H1 (cell line): Measurements from ENCODE around the gene PFDN1. TPM values are rescaled to one million over a fixed set of nuclear protein-coding genes. Genes with fewer than 3 reads are reported as not detected.

Experiments used
- CTCF ChIA-PET: fragments of 300-600 bp; sonication (Branson Sonifier 250); formaldehyde crosslinking; loops from one replicate; lab custom pipeline; 2021; ENCODE audit not compliant: partially characterized antibody; lab: Charles Lee
- POLR2A ChIA-PET: fragments of 300-600 bp; sonication (Branson Sonifier 250); formaldehyde crosslinking; loops from one replicate; lab custom pipeline; 2021; ENCODE audit warnings: inconsistent platforms; ENCODE audit not compliant: partially characterized antibody; lab: Charles Lee
- DNase-seq, 2 experiments: peaks; one replicate each; pipeline versions ENCODE4 v3.0.0 to v3.0.0-alpha.2; 2010 to 2022; ENCODE audit warnings: low spot score in 2 of 2, low read depth in 1 of 2, mixed read lengths in 1 of 2
- FAIRE-seq: peaks from 2 replicates; lab custom pipeline; 2011; peaks lifted over from hg19 to GRCh38; lab: Jason Lieb, UNC
- H2AFZ ChIP-seq: 2 replicates; pipeline ENCODE4 v1.8.1; 2012; ENCODE audit warnings: low read length, inconsistent platforms
- H2AK5ac ChIP-seq: 2 replicates; pipeline ENCODE4 v1.6.1; 2013; ENCODE audit warnings: low read depth, low read length
- H2BK120ac ChIP-seq: replicated peaks from 2 replicates; pipeline ENCODE3; 2013; ENCODE audit warnings: low read depth, low read length, inconsistent platforms
- H2BK12ac ChIP-seq: 2 replicates; pipeline ENCODE4 v1.6.1; 2013; ENCODE audit warnings: low read depth, low read length
- H2BK15ac ChIP-seq: 2 replicates; pipeline ENCODE4 v1.6.1; 2013; ENCODE audit warnings: low read length
- H2BK20ac ChIP-seq: 2 replicates; pipeline ENCODE4 v1.6.1; 2013; ENCODE audit warnings: low read length
- H2BK5ac ChIP-seq: 2 replicates; pipeline ENCODE4 v1.6.1; 2013; ENCODE audit warnings: low read depth, low read length
- H3K14ac ChIP-seq: 2 replicates; pipeline ENCODE4 v1.6.1; 2013; ENCODE audit warnings: inconsistent platforms; ENCODE audit not compliant: insufficient read length
- H3K18ac ChIP-seq: 2 replicates; pipeline ENCODE4 v1.6.1; 2013; ENCODE audit warnings: low read length; ENCODE audit errors: extremely low read depth
- H3K23ac ChIP-seq: 2 replicates; pipeline ENCODE4 v1.6.1; 2013; ENCODE audit warnings: inconsistent platforms; ENCODE audit not compliant: insufficient read length
- H3K23me2 ChIP-seq: 2 replicates; pipeline ENCODE4 v1.6.1; 2013; ENCODE audit warnings: low read depth, low read length
- H3K27ac ChIP-seq: 2 replicates; pipeline ENCODE4 v1.6.1; 2011; ENCODE audit warnings: low read depth, low read length, inconsistent platforms
- H3K27me3 ChIP-seq, 4 experiments: replicated peaks in 1 of 4; 1 replicate in 1 of 4; 2 replicates in 3 of 4; pipeline versions ENCODE4 v1.6.1 to v1.8.1; 2011 to 2013; ENCODE audit warnings: low read length in 3 of 4, mild to moderate bottlenecking in 3 of 4, inconsistent platforms in 2 of 4, mixed read lengths in 2 of 4, moderate library complexity in 1 of 4; ENCODE audit not compliant: control insufficient read depth in 3 of 4, insufficient read depth in 3 of 4; ENCODE audit errors: extremely low read depth in 1 of 4
- H3K36me3 ChIP-seq, 4 experiments: 2 replicates each; pipeline versions ENCODE4 v1.6.1 to v1.8.1; 2011 to 2013; ENCODE audit warnings: mild to moderate bottlenecking in 4 of 4, low read length in 3 of 4, moderate library complexity in 2 of 4, control low read depth in 1 of 4, inconsistent platforms in 1 of 4; ENCODE audit not compliant: insufficient read depth in 4 of 4, control insufficient read depth in 2 of 4
- H3K4ac ChIP-seq: replicated peaks from 2 replicates; pipeline ENCODE3; 2013; ENCODE audit warnings: low read length, low read depth, mixed read lengths, inconsistent platforms; ENCODE audit not compliant: insufficient read length
- H3K4me1 ChIP-seq, 4 experiments: replicated peaks in 1 of 4; 1 replicate in 1 of 4; 2 replicates in 3 of 4; pipeline versions ENCODE4 v1.6.1 to v1.8.1; 2011 to 2013; ENCODE audit warnings: low read length in 3 of 4, inconsistent platforms in 2 of 4, mixed read lengths in 1 of 4; ENCODE audit not compliant: insufficient read depth in 4 of 4, control insufficient read depth in 3 of 4
- H3K4me2 ChIP-seq, 2 experiments: 2 replicates each; pipeline versions ENCODE4 v1.6.1 to v1.8.1; 2011 to 2013; ENCODE audit warnings: low read depth in 2 of 2, low read length in 2 of 2, control low read depth in 1 of 2, inconsistent platforms in 1 of 2, mild to moderate bottlenecking in 1 of 2; ENCODE audit not compliant: insufficient read depth in 1 of 2
- H3K4me3 ChIP-seq, 4 experiments: fragments of 200-600, 300-600 bp in 1 of 4; sonication (generic), shearing (Covaris generic), sonication (Bioruptor Twin) in 1 of 4; 2 replicates each; pipeline versions ENCODE4 v1.5.1 to v1.8.1; 2011 to 2016; ENCODE audit warnings: low read length in 4 of 4, low read depth in 3 of 4, control low read depth in 2 of 4, inconsistent platforms in 2 of 4, mild to moderate bottlenecking in 2 of 4, mixed read lengths in 1 of 4, moderate library complexity in 1 of 4; ENCODE audit not compliant: insufficient read depth in 2 of 4; ENCODE audit errors: extremely low read depth in 1 of 4
- H3K56ac ChIP-seq: replicated peaks from 2 replicates; pipeline ENCODE3; 2013; ENCODE audit warnings: low read depth, mild to moderate bottlenecking, mixed read lengths, low read length, inconsistent platforms; ENCODE audit not compliant: insufficient read length
- H3K79me1 ChIP-seq: 2 replicates; pipeline ENCODE4 v1.6.1; 2013; ENCODE audit warnings: low read depth, low read length, control low read depth
- H3K79me2 ChIP-seq, 2 experiments: 2 replicates each; pipeline versions ENCODE4 v1.6.1 to v1.8.1; 2012 to 2013; ENCODE audit warnings: low read length in 2 of 2, mild to moderate bottlenecking in 2 of 2, inconsistent platforms in 1 of 2; ENCODE audit not compliant: insufficient read depth in 2 of 2, control insufficient read depth in 1 of 2
- H3K9ac ChIP-seq, 4 experiments: replicated peaks in 1 of 4; 1 replicate in 1 of 4; 2 replicates in 3 of 4; pipeline versions ENCODE4 v1.6.1 to v1.8.1; 2011 to 2013; ENCODE audit warnings: low read depth in 3 of 4, low read length in 3 of 4, control low read depth in 2 of 4, mild to moderate bottlenecking in 2 of 4, moderate library complexity in 2 of 4, inconsistent platforms in 1 of 4; ENCODE audit errors: extremely low read depth in 1 of 4
- H3K9me3 ChIP-seq, 2 experiments: 2 replicates each; pipeline versions ENCODE4 v1.6.1 to v1.8.1; 2012 to 2013; ENCODE audit warnings: mild to moderate bottlenecking in 2 of 2, moderate library complexity in 2 of 2, control low read depth in 1 of 2, inconsistent platforms in 1 of 2, low read depth in 1 of 2, low read length in 1 of 2, mixed read lengths in 1 of 2; ENCODE audit not compliant: insufficient read depth in 2 of 2
- H4K20me1 ChIP-seq, 2 experiments: replicated peaks in 1 of 2; 2 replicates each; pipeline versions ENCODE3 to v1.8.1; 2011 to 2013; ENCODE audit warnings: inconsistent platforms in 2 of 2, low read length in 2 of 2, mild to moderate bottlenecking in 1 of 2; ENCODE audit not compliant: insufficient read depth in 2 of 2, control insufficient read depth in 1 of 2
- H4K5ac ChIP-seq: 2 replicates; pipeline ENCODE4 v1.6.1; 2013; ENCODE audit warnings: low read length, low read depth, mixed read lengths, inconsistent platforms; ENCODE audit not compliant: insufficient read length
- H4K8ac ChIP-seq: 2 replicates; pipeline ENCODE4 v1.8.0; 2013; ENCODE audit warnings: mild to moderate bottlenecking, moderate library complexity, low read length, inconsistent platforms; ENCODE audit not compliant: insufficient read depth; ENCODE audit errors: extremely low read depth
- H4K91ac ChIP-seq: replicated peaks from 2 replicates; pipeline ENCODE3; 2013; ENCODE audit warnings: low read length, mixed read lengths, inconsistent platforms; ENCODE audit not compliant: insufficient read length
- ASH2L ChIP-seq: fragments of 200-600, 300-600 bp; sonication (generic); IDR thresholded peaks from one replicate; pipeline ENCODE4 v1.7.1; 2017; ENCODE audit warnings: low read length
- BACH1 ChIP-seq: IDR thresholded peaks from 2 replicates; pipeline ENCODE4 v1.6.1; 2012; ENCODE audit warnings: low read length, improper control_type of control experiment
- BCL11A ChIP-seq, 2 experiments: IDR thresholded peaks; one replicate each; pipeline ENCODE4 v1.6.1; 2011; ENCODE audit warnings: low read depth in 2 of 2, low read length in 2 of 2, mild to moderate bottlenecking in 2 of 2
- CREB1 ChIP-seq: IDR thresholded peaks from 2 replicates; pipeline ENCODE4 v1.6.1; 2012; ENCODE audit warnings: inconsistent platforms
- EP300 ChIP-seq, 2 experiments: IDR thresholded peaks; 1 replicate in 1 of 2; 2 replicates in 1 of 2; pipeline ENCODE4 v1.6.1; 2011 to 2012; ENCODE audit warnings: low read depth in 2 of 2, low read length in 2 of 2, mild to moderate bottlenecking in 2 of 2, borderline replicate concordance in 1 of 2, inconsistent platforms in 1 of 2, moderate library complexity in 1 of 2
- NRF1 ChIP-seq: IDR thresholded peaks from 2 replicates; pipeline ENCODE4 v1.6.1; 2011; ENCODE audit warnings: mild to moderate bottlenecking, low read depth, low read length, improper control_type of control experiment
- RFX5 ChIP-seq: IDR thresholded peaks from 2 replicates; pipeline ENCODE4 v1.6.1; 2011; ENCODE audit warnings: low read depth, low read length, improper control_type of control experiment, borderline replicate concordance
- SIX5 ChIP-seq: IDR thresholded peaks from 2 replicates; pipeline ENCODE4 v1.6.1; 2011; ENCODE audit warnings: mild to moderate bottlenecking, low read depth, low read length
- SUZ12 ChIP-seq: fragments of 200-600 bp; sonication (generic); IDR thresholded peaks from 2 replicates; pipeline ENCODE4 v1.6.1; 2012; ENCODE audit warnings: mild to moderate bottlenecking, inconsistent platforms, low read length, moderate library complexity, mixed read lengths
- WGBS, 2 experiments: shearing (Covaris generic) in 1 of 2; methylation state at CpG; one replicate each; pipeline versions ENCODE4 v1.1.6 to v1.1.7; 2013 to 2015; ENCODE audit warnings: low lambda C conversion rate in 2 of 2, mixed read lengths in 2 of 2, inconsistent platforms in 1 of 2, low coverage in 1 of 2, missing lambda C conversion rate in 1 of 2; ENCODE audit not compliant: insufficient replicate concordance in 2 of 2, insufficient coverage in 1 of 2, insufficient read length in 1 of 2; ENCODE audit errors: extremely low coverage in 1 of 2, missing lambda C conversion rate in 1 of 2; 5-methylcytosine and 5-hydroxymethylcytosine counted together
- polyA plus RNA-seq, 7 experiments: library from polyadenylated mRNA; depleted of rRNA in 3 of 7; stranded (reverse) in 5 of 7; unstranded in 2 of 7; fragments of >200 nt in 5 of 7; fragments of 200-250 nt in 2 of 7; gene quantifications; 1 replicate in 5 of 7; 2 replicates in 1 of 7; 4 replicates in 1 of 7; pipeline versions ENCODE4 v1.2.1 to v1.2.3, GENCODE V29; 2011 to 2013; ENCODE audit warnings: missing spikeins in 2 of 7, mixed read lengths in 2 of 7
- total RNA-seq: library from RNA; stranded (reverse); fragmentation: NEBNext Ultra II Directional; extraction: Animal tissue kit (Norgen Biotek cat#: 25700); gene quantifications from 2 replicates; pipeline ENCODE4 v1.2.1, GENCODE V29; 2021
- TF ChIP-seq, protein P1 (sequence below), 3 experiments: IDR thresholded peaks; 1 replicate in 2 of 3; 2 replicates in 1 of 3; pipeline versions ENCODE4 v1.5.1 to v1.6.1; 2011; ENCODE audit warnings: low read length in 3 of 3, mild to moderate bottlenecking in 3 of 3, inconsistent platforms in 2 of 3, low read depth in 1 of 3, moderate library complexity in 1 of 3; ENCODE audit not compliant: insufficient read depth in 1 of 3; ENCODE audit errors: control extremely low read depth in 1 of 3
- TF ChIP-seq, protein P2 (sequence below): IDR thresholded peaks from 2 replicates; pipeline ENCODE4 v1.6.1; 2011; ENCODE audit warnings: low read length, improper control_type of control experiment

The PFDN1 gene
- total and polyA plus RNA-seq, 2 of the 8 experiments (the other 6 are each of a cell fraction or from before 2014, with no cell fraction given) = 53.0 to 89.6 TPM

DNA sequence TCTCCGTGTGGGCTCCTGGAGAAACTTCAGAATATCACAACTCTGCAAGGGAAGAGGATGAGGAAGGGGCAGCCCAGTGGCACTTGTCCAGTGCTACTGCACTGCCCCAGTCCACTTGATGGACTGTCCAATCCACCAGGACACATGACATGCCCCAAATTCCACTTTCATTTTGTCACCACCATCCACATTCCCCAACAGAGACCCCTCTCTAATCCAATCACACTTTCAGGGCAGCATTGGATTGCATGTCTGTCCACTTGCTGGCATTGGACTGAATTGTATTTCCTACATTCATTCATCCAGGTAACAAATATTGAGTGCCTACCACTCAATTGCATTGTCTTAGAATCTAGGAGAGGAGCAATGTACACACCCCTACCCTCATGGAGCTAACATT lies 28.7 kb upstream of the PFDN1 start:
- Histone ChIP-seq H3K4me1 (peaks cover 0 to 5% (median 0%) of the 10 kb centered on the region in 4 experiments; a peak in 2 of 7 replicates), H2BK5ac (no peak overlapping the region), H3K23me2 (no peaks in the 10 kb centered on the region), H2BK12ac (no peak overlapping the region), H4K91ac (no peak overlapping the region), H3K36me3 (peaks cover 0 to 4% (median 2%) of the 10 kb centered on the region in 4 experiments; a peak in 1 of 8 replicates), H2AFZ (no peak overlapping the region), H4K5ac (no peak overlapping the region), H2AK5ac (no peak overlapping the region), H3K4me3 (no peak overlapping the region), H3K14ac (no peak overlapping the region), H3K4me2 (no peak overlapping the region), H3K27ac (no peak overlapping the region), H3K56ac (no peak overlapping the region), H2BK20ac (no peak overlapping the region), H3K9ac (no peak overlapping the region; a peak in 1 of 7 replicates), H3K9me3 (no peaks in the 10 kb centered on the region), H2BK15ac (no peak overlapping the region), H3K79me2 (no peaks in the 10 kb centered on the region), H3K23ac (no peak overlapping the region), H4K8ac (no peak overlapping the region), H3K18ac (no peak overlapping the region), H3K27me3 (no peaks in the 10 kb centered on the region), H4K20me1 (no peaks in the 10 kb centered on the region), H2BK120ac (no peak overlapping the region), H3K4ac (no peak overlapping the region), H3K79me1 (no peaks in the 10 kb centered on the region)
- FAIRE-seq = no peak
- ChIA-PET CTCF (interaction anchor here (1.1 to 14.2 kb wide), 5 partner anchors 11 to 89 kb away, joined by 3 to 102 read pairs (median 7); partner anchors contain the start of gene HBEGF), POLR2A (interaction anchor here (2.3 kb wide), 1 partner anchor 14 kb away, joined by 9 read pairs; the partner anchor contains the start of gene HBEGF)
- no peak for DNase-seq
- 93% methylated on average over 1 of the region's 1 CpG; no CpG with 5 or more reads in 1 of the 2 experiments for WGBS, 2 experiments
- TF ChIP-seq ASH2L (no peak), BACH1 (no peak), SIX5 (no peak), NRF1 (no peak), EP300 (IDR thresholded peaks at IDR 0.05; ENCODE audit: borderline replicate concordance in 1 of 2, low read depth in 2 of 2, low read length in 2 of 2) (no peak), RFX5 (no peak), SUZ12 (no peak), CREB1 (no peak), BCL11A (IDR thresholded peaks at IDR 0.05; ENCODE audit: low read depth in 2 of 2, low read length in 2 of 2) (no peak)
- TF ChIP-seq, protein P1, sequence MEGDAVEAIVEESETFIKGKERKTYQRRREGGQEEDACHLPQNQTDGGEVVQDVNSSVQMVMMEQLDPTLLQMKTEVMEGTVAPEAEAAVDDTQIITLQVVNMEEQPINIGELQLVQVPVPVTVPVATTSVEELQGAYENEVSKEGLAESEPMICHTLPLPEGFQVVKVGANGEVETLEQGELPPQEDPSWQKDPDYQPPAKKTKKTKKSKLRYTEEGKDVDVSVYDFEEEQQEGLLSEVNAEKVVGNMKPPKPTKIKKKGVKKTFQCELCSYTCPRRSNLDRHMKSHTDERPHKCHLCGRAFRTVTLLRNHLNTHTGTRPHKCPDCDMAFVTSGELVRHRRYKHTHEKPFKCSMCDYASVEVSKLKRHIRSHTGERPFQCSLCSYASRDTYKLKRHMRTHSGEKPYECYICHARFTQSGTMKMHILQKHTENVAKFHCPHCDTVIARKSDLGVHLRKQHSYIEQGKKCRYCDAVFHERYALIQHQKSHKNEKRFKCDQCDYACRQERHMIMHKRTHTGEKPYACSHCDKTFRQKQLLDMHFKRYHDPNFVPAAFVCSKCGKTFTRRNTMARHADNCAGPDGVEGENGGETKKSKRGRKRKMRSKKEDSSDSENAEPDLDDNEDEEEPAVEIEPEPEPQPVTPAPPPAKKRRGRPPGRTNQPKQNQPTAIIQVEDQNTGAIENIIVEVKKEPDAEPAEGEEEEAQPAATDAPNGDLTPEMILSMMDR (IDR thresholded peaks at IDR 0.05; ENCODE audit: control extremely low read depth in 1 of 3, insufficient read depth in 1 of 3, low read depth in 1 of 3, low read length in 3 of 3) = no peak
- TF ChIP-seq, protein P2, sequence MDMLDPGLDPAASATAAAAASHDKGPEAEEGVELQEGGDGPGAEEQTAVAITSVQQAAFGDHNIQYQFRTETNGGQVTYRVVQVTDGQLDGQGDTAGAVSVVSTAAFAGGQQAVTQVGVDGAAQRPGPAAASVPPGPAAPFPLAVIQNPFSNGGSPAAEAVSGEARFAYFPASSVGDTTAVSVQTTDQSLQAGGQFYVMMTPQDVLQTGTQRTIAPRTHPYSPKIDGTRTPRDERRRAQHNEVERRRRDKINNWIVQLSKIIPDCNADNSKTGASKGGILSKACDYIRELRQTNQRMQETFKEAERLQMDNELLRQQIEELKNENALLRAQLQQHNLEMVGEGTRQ = no peak
